ENCODE results near the gene TNFSF9.

TNFSF9 gene

GRCh38 chr19:6577476-6578125, 46.8 kb downstream of the TNFSF9 start (continued):
- TF ChIP-seq, protein P1, sequence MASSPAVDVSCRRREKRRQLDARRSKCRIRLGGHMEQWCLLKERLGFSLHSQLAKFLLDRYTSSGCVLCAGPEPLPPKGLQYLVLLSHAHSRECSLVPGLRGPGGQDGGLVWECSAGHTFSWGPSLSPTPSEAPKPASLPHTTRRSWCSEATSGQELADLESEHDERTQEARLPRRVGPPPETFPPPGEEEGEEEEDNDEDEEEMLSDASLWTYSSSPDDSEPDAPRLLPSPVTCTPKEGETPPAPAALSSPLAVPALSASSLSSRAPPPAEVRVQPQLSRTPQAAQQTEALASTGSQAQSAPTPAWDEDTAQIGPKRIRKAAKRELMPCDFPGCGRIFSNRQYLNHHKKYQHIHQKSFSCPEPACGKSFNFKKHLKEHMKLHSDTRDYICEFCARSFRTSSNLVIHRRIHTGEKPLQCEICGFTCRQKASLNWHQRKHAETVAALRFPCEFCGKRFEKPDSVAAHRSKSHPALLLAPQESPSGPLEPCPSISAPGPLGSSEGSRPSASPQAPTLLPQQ (tag by site-specific recombination; IDR thresholded peaks at IDR 0.05), result peak; percentile 17; the same call in 1 of the 2 replicates
- TF ChIP-seq ZNF473 (tag by site-specific recombination; IDR thresholded peaks at IDR 0.05) (no peak), ZNF433 (tag by site-specific recombination; IDR thresholded peaks at IDR 0.05; ENCODE audit: low read depth) (no peak), ZNF211 (tag by site-specific recombination; IDR thresholded peaks at IDR 0.05; ENCODE audit: low read depth) (no peak), ZBTB20 (tag by site-specific recombination; IDR thresholded peaks at IDR 0.05) (no peak; the same call in 1 of the 2 replicates)

DNA sequence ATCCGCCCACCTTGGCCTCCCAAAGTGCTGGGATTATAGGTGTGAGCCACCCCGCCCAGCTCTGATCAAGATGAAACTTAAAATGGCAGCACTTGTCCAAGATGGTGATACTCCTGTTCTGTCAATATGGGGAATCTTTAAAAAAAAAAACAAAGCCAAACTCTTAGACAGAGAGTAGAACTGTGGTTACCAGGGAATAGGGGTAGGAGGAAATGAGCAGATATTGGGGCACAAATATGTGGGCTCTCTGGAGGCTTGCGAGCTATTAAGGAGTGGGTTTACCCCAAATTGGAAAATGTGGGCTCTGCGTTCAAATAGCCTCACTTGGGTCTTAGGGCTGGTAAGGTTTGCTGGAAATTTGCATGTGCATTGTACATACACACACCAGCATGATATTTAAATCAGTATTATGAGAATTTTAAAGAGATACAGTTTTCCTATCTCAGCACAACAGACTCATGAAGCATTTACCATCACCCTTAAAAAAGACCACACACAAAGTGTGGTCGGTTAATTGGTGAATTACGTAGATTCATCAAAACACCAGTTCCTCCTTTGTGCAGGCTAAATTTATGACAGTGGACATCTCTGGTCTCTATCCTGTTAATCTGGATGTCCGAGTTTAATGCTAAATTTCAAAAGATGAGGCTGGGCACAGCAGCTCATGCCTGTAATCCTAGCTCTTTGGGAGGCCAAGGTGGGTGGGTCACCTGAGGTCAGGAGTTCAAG, 48.8 kb downstream of the TNFSF9 start:
- Histone ChIP-seq H3K27ac (ENCODE audit: extremely low read depth, low read depth, low read length) (no peak overlapping the region), H3K9me3 (ENCODE audit: control insufficient read depth, insufficient read depth, low read depth, low read length) (no peaks in the 10 kb centered on the region; the same call in 1 of the 2 replicates), H3K4me3 (ENCODE audit: low read depth, low read length) (no peak overlapping the region), H3K4me1 (ENCODE audit: control insufficient read depth, insufficient read depth, low read length) (no peaks in the 10 kb centered on the region), H3K36me3 (ENCODE audit: control insufficient read depth in 2 of 2, insufficient read depth in 1 of 2, low read length in 2 of 2) (no peaks in the 10 kb centered on the region; a peak in 1 of 3 replicates)
- ChIA-PET CTCF (interaction anchor here (0.6 to 0.7 kb wide), 2 partner anchors 69 to 835 kb away, joined by 3 to 4 read pairs; no protein-coding TSS in a partner anchor), POLR2A (no interaction called here)
- TF ChIP-seq ZNF324 (tag by site-specific recombination; IDR thresholded peaks at IDR 0.05), result no peak
- TF ChIP-seq YY1 (tag by site-specific recombination; IDR thresholded peaks at IDR 0.05), result no peak
- no peak for TF ChIP-seq ZNF501 (tag by site-specific recombination; IDR thresholded peaks at IDR 0.05)

DNA sequence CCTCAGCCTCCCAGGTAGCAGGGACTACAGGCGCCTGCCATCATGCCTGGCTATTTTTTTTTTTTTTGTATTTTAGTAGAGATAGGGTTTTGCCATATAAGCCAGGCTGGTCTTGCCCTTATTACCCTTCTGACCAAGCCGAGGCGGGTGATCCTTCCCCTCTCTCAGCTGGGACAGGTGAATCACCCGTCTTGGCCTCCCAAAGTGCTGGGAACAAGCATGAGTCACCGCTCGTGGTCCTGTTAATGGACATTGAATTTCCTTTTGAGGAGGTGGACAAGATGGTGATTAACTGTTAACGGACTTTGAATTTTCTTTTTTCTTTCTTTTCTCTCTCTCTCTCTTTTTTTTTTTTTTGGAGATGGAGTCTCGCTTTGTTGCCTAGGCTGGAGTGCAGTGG, 49.5 kb downstream of the TNFSF9 start:
- H3K4me1 ChIP-seq (ENCODE audit: control insufficient read depth, insufficient read depth, low read length), result no peaks in the 10 kb centered on the region
- no peaks in the 10 kb centered on the region; the same call in 1 of the 2 replicates for H3K9me3 ChIP-seq (ENCODE audit: control insufficient read depth, insufficient read depth, low read depth, low read length)
- ChIA-PET POLR2A (no interaction called here), CTCF (interaction anchor here (0.6 to 0.7 kb wide), 2 partner anchors 70 to 834 kb away, joined by 3 to 4 read pairs; no protein-coding TSS in a partner anchor)
- no peak overlapping the region for H3K27ac ChIP-seq (ENCODE audit: extremely low read depth, low read depth, low read length)
- no peaks in the 10 kb centered on the region; a peak in 1 of 3 replicates for H3K36me3 ChIP-seq (ENCODE audit: control insufficient read depth in 2 of 2, insufficient read depth in 1 of 2, low read length in 2 of 2)
- no peak for TF ChIP-seq PRDM10 (tag by site-specific recombination; IDR thresholded peaks at IDR 0.05)
- TF ChIP-seq ZBTB8A (tag by site-specific recombination; IDR thresholded peaks at IDR 0.05), result no peak
- no peak for TF ChIP-seq KLF16 (tag by site-specific recombination; IDR thresholded peaks at IDR 0.05)
- no peak for TF ChIP-seq ZFP41 (tag by site-specific recombination; IDR thresholded peaks at IDR 0.05; ENCODE audit: borderline replicate concordance)
- TF ChIP-seq ZFP69B (tag by site-specific recombination; IDR thresholded peaks at IDR 0.05), result no peak
- no peak for TF ChIP-seq ZNF133 (tag by site-specific recombination; IDR thresholded peaks at IDR 0.05)
- no peak for TF ChIP-seq ZNF654 (tag by site-specific recombination; IDR thresholded peaks at IDR 0.05; ENCODE audit: low read depth)
- TF ChIP-seq TRIM28 (IDR thresholded peaks at IDR 0.05; ENCODE audit: borderline replicate concordance, low read length), result no peak
- TF ChIP-seq ZNF501 (tag by site-specific recombination; IDR thresholded peaks at IDR 0.05), result no peak
- no peak for TF ChIP-seq ZNF707 (tag by site-specific recombination; IDR thresholded peaks at IDR 0.05)
- no peak for TF ChIP-seq ZNF530 (tag by site-specific recombination; IDR thresholded peaks at IDR 0.05; ENCODE audit: low read depth)
- no peak for TF ChIP-seq MEIS1 (CRISPR knock-in tag; IDR thresholded peaks at IDR 0.05; ENCODE audit: borderline replicate concordance)
- no peak overlapping the region for H3K4me3 ChIP-seq (ENCODE audit: low read depth, low read length)
